GM23338 (cell line): Measurements from ENCODE around the gene CLSTN1. TPM values are rescaled to one million over a fixed set of nuclear protein-coding genes. Genes with fewer than 3 reads are reported as not detected.
A peak's percentile ranks its signal among the peaks of the same experiment; 100 is the strongest.

Source experiments
- ATAC-seq: fragments of 200-7000 bp; cut with Tn5 transposase; 3 replicates; pipeline ENCODE4 v1.9.1; 2020
- DNase-seq: peaks from one replicate; pipeline ENCODE4 v3.0.0-alpha.2; 2015; ENCODE audit warnings: low spot score
- H2AFZ ChIP-seq: fragments of 200-600 bp; sonication (generic); 2 replicates; pipeline ENCODE4 v1.8.0; 2016; ENCODE audit warnings: antibody characterized with exemption, mild to moderate bottlenecking, moderate library complexity
- H3F3A ChIP-seq: fragments of 200-600 bp; sonication (generic); replicated peaks from 2 replicates; pipeline ENCODE4 v1.8.0; 2017; ENCODE audit warnings: antibody characterized with exemption, mixed run types, low read depth
- H3K27ac ChIP-seq: fragments of 200-600 bp; sonication (generic); 2 replicates; pipeline ENCODE4 v1.6.1; 2016; ENCODE audit warnings: low read depth
- H3K27me3 ChIP-seq: fragments of 200-600 bp; sonication (generic); 2 replicates; pipeline ENCODE4 v1.8.0; 2016; ENCODE audit warnings: mild to moderate bottlenecking, mixed run types, moderate library complexity; ENCODE audit not compliant: insufficient read depth
- H3K36me3 ChIP-seq: fragments of 200-600 bp; sonication (generic); 2 replicates; pipeline ENCODE4 v1.8.0; 2016; ENCODE audit warnings: mild to moderate bottlenecking; ENCODE audit not compliant: insufficient read depth
- H3K4me1 ChIP-seq: fragments of 200-600 bp; sonication (generic); 2 replicates; pipeline ENCODE4 v1.8.0; 2016; ENCODE audit warnings: mild to moderate bottlenecking, moderate library complexity; ENCODE audit not compliant: insufficient read depth
- H3K4me2 ChIP-seq: fragments of 200-600 bp; sonication (generic); 2 replicates; pipeline ENCODE4 v1.7.1; 2017; ENCODE audit warnings: mixed run types
- H3K4me3 ChIP-seq: fragments of 200-600 bp; sonication (generic); 2 replicates; pipeline ENCODE4 v1.6.1; 2016; ENCODE audit warnings: mixed run types
- H3K79me2 ChIP-seq: fragments of 200-600 bp; sonication (generic); replicated peaks from 2 replicates; pipeline ENCODE4 v1.8.0; 2017; ENCODE audit warnings: mild to moderate bottlenecking; ENCODE audit not compliant: insufficient read depth
- H3K9me2 ChIP-seq: fragments of 200-600 bp; sonication (generic); 2 replicates; pipeline ENCODE4 v1.8.0; 2017; ENCODE audit not compliant: insufficient read depth
- H4K20me1 ChIP-seq: fragments of 200-600 bp; sonication (generic); replicated peaks from 2 replicates; pipeline ENCODE4 v1.8.0; 2017; ENCODE audit warnings: mild to moderate bottlenecking; ENCODE audit not compliant: insufficient read depth
- H3K27ac Mint-ChIP-seq: 2 replicates; pipeline ENCODE4 v1.8.0; 2020; ENCODE audit warnings: inconsistent platforms, mild to moderate bottlenecking, moderate library complexity, mixed read lengths
- H3K27me3 Mint-ChIP-seq: 3 replicates; pipeline ENCODE4 v1.8.0; 2022; ENCODE audit warnings: low read depth, mild to moderate bottlenecking, moderate library complexity, mixed read lengths, inconsistent platforms; ENCODE audit not compliant: insufficient read depth, poor library complexity
- H3K36me3 Mint-ChIP-seq: 3 replicates; pipeline ENCODE4 v1.8.0; 2021; ENCODE audit warnings: low read depth, mild to moderate bottlenecking, inconsistent platforms, moderate library complexity, mixed read lengths
- H3K4me1 Mint-ChIP-seq: 3 replicates; pipeline ENCODE4 v1.8.0; 2020; ENCODE audit warnings: mild to moderate bottlenecking, inconsistent platforms, mixed read lengths
- H3K4me3 Mint-ChIP-seq: 3 replicates; pipeline ENCODE4 v1.8.0; 2021; ENCODE audit warnings: moderate library complexity, mild to moderate bottlenecking, inconsistent platforms, mixed read lengths
- H3K9me3 Mint-ChIP-seq: 3 replicates; pipeline ENCODE4 v1.8.0; 2020; ENCODE audit warnings: moderate library complexity, mild to moderate bottlenecking, inconsistent platforms, mixed read lengths
- CREB1 ChIP-seq: fragments of 250-450 bp; sonication (Bioruptor Pico); IDR thresholded peaks from 2 replicates; pipeline ENCODE4 v1.5.0; 2020; ENCODE audit warnings: low read depth, mild to moderate bottlenecking, moderate library complexity
- CTCF ChIP-seq, 2 experiments: fragments of 200-600 bp in 1 of 2; sonication (generic) in 1 of 2; conservative IDR thresholded peaks; 2 replicates each; pipeline versions ENCODE4 v1.5.1 to v1.6.1; 2016 to 2017; ENCODE audit warnings: antibody characterized with exemption in 2 of 2, low read depth in 2 of 2, mild to moderate bottlenecking in 2 of 2, moderate library complexity in 1 of 2
- ETS1 ChIP-seq: IDR thresholded peaks from 2 replicates; pipeline ENCODE4 v1.6.1; 2016; ENCODE audit warnings: antibody characterized with exemption
- JUNB ChIP-seq: IDR thresholded peaks from one replicate; pipeline ENCODE4 v1.6.1; 2016; ENCODE audit warnings: antibody characterized with exemption; ENCODE audit not compliant: unreplicated experiment
- STAT1 ChIP-seq: IDR thresholded peaks from one replicate; pipeline ENCODE4 v1.6.1; 2016; ENCODE audit warnings: antibody characterized with exemption; ENCODE audit not compliant: unreplicated experiment
- ZNF114 ChIP-seq: fragments of 250-450 bp; sonication (Bioruptor Pico); IDR thresholded peaks from 2 replicates; pipeline ENCODE4 v1.5.0; 2020; ENCODE audit warnings: mild to moderate bottlenecking, moderate library complexity
- ZNF331 ChIP-seq: fragments of 250-450 bp; sonication (Bioruptor Pico); IDR thresholded peaks from 2 replicates; pipeline ENCODE4 v1.5.0; 2020; ENCODE audit warnings: low read depth, mild to moderate bottlenecking, moderate library complexity
- ZNF462 ChIP-seq: fragments of 250-450 bp; sonication (Bioruptor Pico); IDR thresholded peaks from 2 replicates; pipeline ENCODE4 v1.5.0; 2020; ENCODE audit warnings: mild to moderate bottlenecking, moderate library complexity
- polyA plus RNA-seq: library from polyadenylated mRNA; unstranded; fragments of >200 nt; fragmentation: Nextera tagmentation; extraction: Ambion mirVana; gene quantifications from 2 replicates; pipeline ENCODE4 v1.2.1, GENCODE V29; 2016
- total RNA-seq: library from RNA; depleted of rRNA; stranded (reverse); fragments of >200 nt; shearing (Covaris generic); gene quantifications from 2 replicates; pipeline ENCODE4 v1.2.3, GENCODE V29; 2014

The CLSTN1 gene
- total and polyA plus RNA-seq, 2 experiments from 2014 or later: 38.5 to 66.2 TPM

- H3K4me1 Mint-ChIP-seq: peaks cover 41% of the 10 kb centered on the region
- DNase-seq (no peak), ATAC-seq (no peak)
- peaks cover 4% of the 10 kb centered on the region; the same call in 1 of the 3 replicates for H3K36me3 Mint-ChIP-seq
- TF ChIP-seq STAT1 (no peak), ETS1 (no peak), CTCF (conservative IDR thresholded peaks at IDR 0.05; ENCODE audit: low read depth in 2 of 2) (no peak), ZNF114 (CRISPR knock-in tag) (no peak)
- Histone ChIP-seq H3K9me2 (no peaks in the 10 kb centered on the region), H2AFZ (no peak overlapping the region), H3K4me2 (peak overlapping the region; percentile 90), H3K27me3 (peaks cover 43% of the 10 kb centered on the region), H3K79me2 (peaks cover 57% of the 10 kb centered on the region), H4K20me1 (peaks cover 37% of the 10 kb centered on the region), H3K4me1 (peaks cover 28% of the 10 kb centered on the region), H3K4me3 (peak overlapping the region; percentile 70), H3K27ac (no peak overlapping the region), H3K36me3 (no peaks in the 10 kb centered on the region), H3F3A (peaks cover 21% of the 10 kb centered on the region; the same call in 1 of the 2 replicates)
- H3K4me3 Mint-ChIP-seq: peak overlapping the region; percentile 96
- no peak overlapping the region; the same call in 1 of the 2 replicates for H3K27ac Mint-ChIP-seq
- peaks cover 22% of the 10 kb centered on the region for H3K27me3 Mint-ChIP-seq
- no peaks in the 10 kb centered on the region for H3K9me3 Mint-ChIP-seq
These were observed 1.3 kb downstream of the CLSTN1 start for GRCh38 chr1:9822490-9822889.

GRCh38 chr1:9821710-9822109 is 2.1 kb downstream of the CLSTN1 start:
- peaks cover 44% of the 10 kb centered on the region for H3K4me1 Mint-ChIP-seq
- no peak overlapping the region for H3K27ac ChIP-seq
- peak overlapping the region; percentile 70; the same call in 1 of the 2 replicates for H3K4me3 ChIP-seq
- H3K4me3 Mint-ChIP-seq: peak overlapping the region; percentile 96
- peaks cover 29% of the 10 kb centered on the region for H3K4me1 ChIP-seq
- H3K36me3 ChIP-seq: no peaks in the 10 kb centered on the region
- no peak for DNase-seq
- H3K79me2 ChIP-seq: peaks cover 64% of the 10 kb centered on the region
- H3K36me3 Mint-ChIP-seq: peaks cover 4% of the 10 kb centered on the region; the same call in 1 of the 3 replicates
- H3K9me3 Mint-ChIP-seq: no peaks in the 10 kb centered on the region
- H4K20me1 ChIP-seq: peaks cover 43% of the 10 kb centered on the region
- ATAC-seq: no peak
- H3K4me2 ChIP-seq: peak overlapping the region; percentile 90
- no peak overlapping the region for H3K27ac Mint-ChIP-seq
- H3K9me2 ChIP-seq: no peaks in the 10 kb centered on the region
- peaks cover 22% of the 10 kb centered on the region for H3K27me3 Mint-ChIP-seq
- H2AFZ ChIP-seq: no peak overlapping the region
- H3F3A ChIP-seq: peaks cover 16% of the 10 kb centered on the region; the same call in 1 of the 2 replicates
- H3K27me3 ChIP-seq: peaks cover 42% of the 10 kb centered on the region
- TF ChIP-seq JUNB (no peak), CTCF (conservative IDR thresholded peaks at IDR 0.05; ENCODE audit: low read depth in 2 of 2) (no peak), ZNF331 (CRISPR knock-in tag) (no peak), CREB1 (no peak), STAT1 (no peak), ZNF462 (no peak), ETS1 (no peak)
